Liver (tissue), 3 donors: ENCODE data around the gene SPAG17.

ENCODE experiments used
- ATF3 ChIP-seq: IDR thresholded peaks from 2 replicates; pipeline ENCODE4 v1.6.1; 2016; ENCODE audit warnings: antibody characterized with exemption
- MAX ChIP-seq: IDR thresholded peaks from 2 replicates; pipeline ENCODE4 v1.6.1; 2016; ENCODE audit warnings: antibody characterized with exemption
- RAD21 ChIP-seq, 2 donors: IDR thresholded peaks; 2 replicates each; pipeline ENCODE4 v1.6.1; 2016; ENCODE audit warnings: antibody characterized with exemption in 2 of 2, mild to moderate bottlenecking in 2 of 2
- REST ChIP-seq: IDR thresholded peaks from 2 replicates; pipeline ENCODE4 v1.6.1; 2016; ENCODE audit warnings: antibody characterized with exemption, mild to moderate bottlenecking
- SP1 ChIP-seq: IDR thresholded peaks from 2 replicates; pipeline ENCODE4 v1.6.1; 2018; ENCODE audit warnings: antibody characterized with exemption, mild to moderate bottlenecking
- YY1 ChIP-seq: IDR thresholded peaks from 2 replicates; pipeline ENCODE4 v1.6.1; 2016; ENCODE audit warnings: antibody characterized with exemption, mild to moderate bottlenecking
- ZBTB33 ChIP-seq: IDR thresholded peaks from 2 replicates; pipeline ENCODE4 v1.6.1; 2016; ENCODE audit warnings: antibody characterized with exemption
- TF ChIP-seq, protein P1 (sequence below): fragments of 150-350 bp; IDR thresholded peaks from 2 replicates; pipeline ENCODE4 v1.5.1; 2017; ENCODE audit warnings: improper control_type of control experiment, low read depth, low read length; ENCODE audit not compliant: missing input control
- donor health status: healthy.
- donor health status: healthy.

DNA sequence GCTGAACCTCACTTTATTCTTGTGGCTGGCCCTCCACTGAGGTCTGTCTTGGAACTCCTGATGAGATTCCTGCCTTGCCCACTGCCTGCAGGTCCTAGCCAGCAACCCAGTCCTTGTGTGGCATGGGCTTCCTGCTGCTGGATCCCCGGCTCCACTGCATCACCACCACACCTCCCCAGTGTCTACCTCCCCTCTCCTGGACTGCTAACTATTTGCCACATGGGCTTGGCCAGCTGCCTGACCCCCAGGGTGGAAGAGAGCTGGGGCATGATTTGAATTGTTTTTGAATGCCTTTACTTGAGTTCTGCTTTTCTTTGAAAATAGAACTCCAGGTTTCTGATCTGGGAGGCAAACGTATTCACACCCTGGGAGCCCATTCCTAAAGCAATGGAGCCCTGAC, 41.2 kb downstream of the SPAG17 start:
- TF ChIP-seq, protein P1, sequence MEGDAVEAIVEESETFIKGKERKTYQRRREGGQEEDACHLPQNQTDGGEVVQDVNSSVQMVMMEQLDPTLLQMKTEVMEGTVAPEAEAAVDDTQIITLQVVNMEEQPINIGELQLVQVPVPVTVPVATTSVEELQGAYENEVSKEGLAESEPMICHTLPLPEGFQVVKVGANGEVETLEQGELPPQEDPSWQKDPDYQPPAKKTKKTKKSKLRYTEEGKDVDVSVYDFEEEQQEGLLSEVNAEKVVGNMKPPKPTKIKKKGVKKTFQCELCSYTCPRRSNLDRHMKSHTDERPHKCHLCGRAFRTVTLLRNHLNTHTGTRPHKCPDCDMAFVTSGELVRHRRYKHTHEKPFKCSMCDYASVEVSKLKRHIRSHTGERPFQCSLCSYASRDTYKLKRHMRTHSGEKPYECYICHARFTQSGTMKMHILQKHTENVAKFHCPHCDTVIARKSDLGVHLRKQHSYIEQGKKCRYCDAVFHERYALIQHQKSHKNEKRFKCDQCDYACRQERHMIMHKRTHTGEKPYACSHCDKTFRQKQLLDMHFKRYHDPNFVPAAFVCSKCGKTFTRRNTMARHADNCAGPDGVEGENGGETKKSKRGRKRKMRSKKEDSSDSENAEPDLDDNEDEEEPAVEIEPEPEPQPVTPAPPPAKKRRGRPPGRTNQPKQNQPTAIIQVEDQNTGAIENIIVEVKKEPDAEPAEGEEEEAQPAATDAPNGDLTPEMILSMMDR = no peak
- TF ChIP-seq RAD21 (IDR thresholded peaks at IDR 0.05) = no peak
- TF ChIP-seq ATF3 = no peak
- TF ChIP-seq SP1 = no peak
- TF ChIP-seq ZBTB33 = no peak
- TF ChIP-seq MAX = no peak
- TF ChIP-seq REST = no peak
- no peak for TF ChIP-seq YY1
